ENCODE data around the gene VPREB1.
"Not testable (repeated sequence)": the region's sequence is repeated elsewhere in the genome, so short reads cannot be mapped to it uniquely, and the experiment has no call there.

The VPREB1 gene

GRCh38 chr22:22214819-22215329 is 29.7 kb upstream of the VPREB1 start:
- no peak for DNase-seq (ENCODE audit: low spot score)

GRCh38 chr22:22215659-22216449 is 28.7 kb upstream of the VPREB1 start:
- peak; percentile 54 for DNase-seq (ENCODE audit: low spot score)

GRCh38 chr22:22216450-22216959 is 28.1 kb upstream of the VPREB1 start:
- DNase-seq (ENCODE audit: low spot score): no peak

GRCh38 chr22:22218302-22218701 is 26.3 kb upstream of the VPREB1 start:
- DNase-seq (ENCODE audit: low spot score): peak; percentile 24

- DNase-seq (ENCODE audit: low spot score): no peak
Measured at GRCh38 chr22:22219140-22219996, 25.2 kb upstream of the VPREB1 start.

- not testable (repeated sequence) for DNase-seq (ENCODE audit: low spot score)
Measured at GRCh38 chr22:22221043-22221442, 23.5 kb upstream of the VPREB1 start.

GRCh38 chr22:22226448-22227187 is 18.0 kb upstream of the VPREB1 start:
- no peak for DNase-seq (ENCODE audit: low spot score)

- no peak for DNase-seq (ENCODE audit: low spot score)
Measured at GRCh38 chr22:22228421-22228820, 16.2 kb upstream of the VPREB1 start.

GRCh38 chr22:22228921-22229320 is 15.7 kb upstream of the VPREB1 start:
- DNase-seq (ENCODE audit: low spot score): no peak

GRCh38 chr22:22229683-22230420 is 14.7 kb upstream of the VPREB1 start:
- no peak for DNase-seq (ENCODE audit: low spot score)

- DNase-seq (ENCODE audit: low spot score): no peak
Measured at GRCh38 chr22:22230438-22230837, 14.1 kb upstream of the VPREB1 start.

GRCh38 chr22:22233081-22233480 is 11.5 kb upstream of the VPREB1 start:
- DNase-seq (ENCODE audit: low spot score): no peak

GRCh38 chr22:22235558-22235957 is 9.0 kb upstream of the VPREB1 start:
- peak; percentile 66 for DNase-seq (ENCODE audit: low spot score)

- DNase-seq (ENCODE audit: low spot score): no peak
Measured at GRCh38 chr22:22237521-22237920, 7.1 kb upstream of the VPREB1 start.

- no peak for DNase-seq (ENCODE audit: low spot score)
Measured at GRCh38 chr22:22239311-22239939, 5.2 kb upstream of the VPREB1 start.

GRCh38 chr22:22241554-22241898 is 3.1 kb upstream of the VPREB1 start:
- no peak for DNase-seq (ENCODE audit: low spot score)

GRCh38 chr22:22242488-22242887 is 2.1 kb upstream of the VPREB1 start:
- no peak for DNase-seq (ENCODE audit: low spot score)

- DNase-seq (ENCODE audit: low spot score): no peak
Measured at GRCh38 chr22:22243033-22243680, 1.4 kb upstream of the VPREB1 start.

GRCh38 chr22:22245256-22245909 is 797 bp downstream of the VPREB1 start:
- no peak for DNase-seq (ENCODE audit: low spot score)

Measured in germinal center (tissue), 1 donor.